ENCODE measurements around the gene CD84.
"Not testable (repeated sequence)": the region's sequence is repeated elsewhere in the genome, so short reads cannot be mapped to it uniquely, and the experiment has no call there.

CD84 gene

DNA sequence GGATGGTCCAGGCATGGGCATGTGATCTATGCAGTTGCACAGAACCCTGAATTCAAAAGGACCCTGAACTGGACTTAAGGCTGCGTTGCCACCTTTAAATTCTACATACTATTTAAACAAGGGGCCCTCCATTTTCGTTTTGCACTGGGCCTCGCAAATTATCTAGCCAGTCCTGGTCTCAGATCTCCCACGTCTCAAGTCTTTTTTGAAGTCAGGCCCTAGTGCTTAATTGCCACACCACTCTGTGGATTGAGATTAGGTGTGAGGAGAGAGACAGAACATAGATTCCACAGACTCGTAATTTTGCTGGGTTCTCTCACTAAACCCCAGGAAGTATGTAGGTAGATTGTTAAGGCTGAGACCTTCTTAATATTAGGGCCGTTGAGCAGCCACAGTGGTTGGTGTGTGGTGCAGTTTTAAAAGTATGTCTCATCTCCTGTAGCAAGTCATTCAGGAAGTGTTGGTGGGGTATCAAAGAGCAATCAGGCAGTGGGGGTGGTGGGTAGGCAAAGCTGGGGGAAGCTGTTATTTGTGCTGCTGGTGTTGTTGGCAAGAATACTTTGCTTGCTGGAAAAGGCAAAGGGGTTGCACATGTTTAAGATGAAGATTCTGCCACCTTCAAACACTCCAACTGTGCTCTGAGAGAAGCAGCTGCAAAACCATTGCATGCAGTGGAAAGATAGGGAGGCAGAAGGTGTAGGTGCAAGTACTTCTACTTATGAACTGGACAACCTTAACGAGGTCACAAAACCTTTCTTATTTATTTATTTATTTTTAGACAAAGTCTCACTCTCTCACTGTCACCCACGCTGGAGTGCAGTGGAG is 11.2 kb downstream of the CD84 start:
- DNase-seq = no peak

- DNase-seq = no peak
Measured at GRCh38 chr1:160567341-160567740, 12.0 kb downstream of the CD84 start.

DNA sequence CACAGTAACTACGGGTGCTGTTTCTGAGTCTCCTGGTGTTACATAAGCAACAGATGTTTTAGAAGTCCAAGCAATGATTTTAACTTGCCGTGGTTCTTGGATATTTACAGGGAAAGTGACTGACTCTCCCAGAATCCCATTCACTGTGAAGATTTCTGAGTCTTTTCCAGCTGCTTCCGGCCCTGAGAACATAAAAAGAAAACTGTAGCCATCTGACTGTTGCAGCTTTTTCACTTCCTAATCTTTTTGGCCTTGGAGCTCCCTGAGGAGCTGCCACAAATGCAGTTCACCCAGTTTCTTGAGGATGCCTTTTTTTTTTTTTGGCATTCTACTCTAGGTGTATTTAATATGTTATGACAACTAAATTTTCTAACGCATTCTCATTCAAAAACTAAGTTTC is 13.7 kb downstream of the CD84 start:
- no peak for DNase-seq

DNA sequence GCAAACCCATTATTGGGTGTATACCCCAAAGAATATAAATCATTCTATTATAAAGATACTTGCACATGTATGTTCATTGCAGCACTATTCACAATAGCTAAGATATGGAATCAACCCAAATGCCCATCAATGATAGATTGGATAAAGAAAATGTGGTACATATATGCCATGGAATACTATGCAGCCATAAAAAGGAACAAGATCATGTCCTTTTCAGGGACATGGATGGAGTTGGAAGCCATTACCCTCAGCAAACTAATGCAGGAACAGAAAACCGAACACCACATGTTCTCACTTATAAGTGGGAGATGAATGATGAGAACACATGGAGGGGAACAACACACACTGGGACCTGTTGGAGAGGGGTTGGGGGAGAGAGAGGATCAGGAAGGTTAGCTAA is 16.1 kb downstream of the CD84 start:
- not testable (repeated sequence) for DNase-seq

DNA sequence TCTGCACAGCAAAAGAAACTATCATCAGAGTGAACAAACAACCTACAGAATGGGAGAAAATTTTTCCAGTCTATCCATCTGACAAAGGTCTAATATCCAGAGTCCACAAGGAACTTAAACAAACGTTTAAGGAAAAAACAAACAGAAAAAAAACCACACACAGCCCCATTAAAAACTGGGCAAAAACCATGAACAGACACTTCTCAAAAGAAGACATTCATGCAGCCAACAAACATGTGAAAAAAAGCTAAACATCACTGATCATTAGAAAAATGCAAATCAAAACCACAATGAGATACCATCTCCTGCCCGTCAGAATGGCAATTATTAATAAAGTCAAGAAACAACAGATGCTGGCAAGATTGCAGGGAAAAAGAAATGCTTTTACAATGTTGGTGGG is 16.6 kb downstream of the CD84 start:
- not testable (repeated sequence) for DNase-seq

GRCh38 chr1:160560806-160561205 is 18.5 kb downstream of the CD84 start:
- no peak for DNase-seq

DNA sequence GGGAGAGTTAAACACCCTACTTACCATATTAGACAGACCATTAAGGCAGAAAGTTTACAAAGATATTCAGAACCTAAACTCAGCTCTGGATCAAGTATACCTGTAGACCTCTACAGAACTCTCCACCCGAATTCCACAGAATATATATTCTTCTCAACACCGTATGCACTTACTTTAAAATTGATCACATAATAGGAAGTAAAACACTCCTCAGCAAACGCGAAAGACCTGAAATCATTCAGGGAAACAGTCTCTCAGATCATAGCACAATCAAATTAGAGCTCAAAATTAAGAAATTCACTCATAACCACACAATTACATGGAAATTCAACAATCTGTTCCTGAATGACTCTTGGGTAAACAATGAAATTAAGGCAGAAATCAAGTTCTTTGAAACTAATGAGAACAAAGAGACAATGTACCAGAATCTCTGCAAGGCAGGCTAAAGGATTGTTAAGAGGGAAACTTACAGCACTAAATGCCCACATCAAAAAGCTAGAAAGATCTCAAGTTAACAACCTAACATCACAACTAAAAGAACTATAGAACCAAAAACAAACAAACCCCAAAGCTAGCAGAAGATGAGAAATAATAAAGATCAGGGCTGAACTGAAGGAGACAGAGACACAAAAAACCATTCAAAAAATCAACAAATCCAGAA is 19.1 kb downstream of the CD84 start:
- DNase-seq = no peak

DNA sequence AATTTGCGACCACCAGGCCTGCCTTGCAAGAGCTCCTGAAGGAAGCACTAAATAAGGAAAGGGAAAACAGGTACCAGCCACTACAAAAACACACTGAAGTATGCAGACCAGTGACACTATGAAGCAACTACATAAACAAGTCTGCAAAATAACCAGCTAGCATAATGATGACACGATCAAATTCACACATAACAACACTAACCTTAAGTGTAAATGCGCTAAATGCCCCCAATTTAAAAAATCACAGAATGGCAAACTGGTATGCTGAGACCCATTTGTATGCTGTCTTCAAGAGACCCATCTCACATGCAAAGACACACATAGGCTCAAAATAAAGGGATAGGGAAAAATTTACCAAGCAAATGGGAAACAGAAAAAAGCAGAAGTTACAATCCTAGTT is 19.9 kb downstream of the CD84 start:
- DNase-seq = not testable (repeated sequence)

DNA sequence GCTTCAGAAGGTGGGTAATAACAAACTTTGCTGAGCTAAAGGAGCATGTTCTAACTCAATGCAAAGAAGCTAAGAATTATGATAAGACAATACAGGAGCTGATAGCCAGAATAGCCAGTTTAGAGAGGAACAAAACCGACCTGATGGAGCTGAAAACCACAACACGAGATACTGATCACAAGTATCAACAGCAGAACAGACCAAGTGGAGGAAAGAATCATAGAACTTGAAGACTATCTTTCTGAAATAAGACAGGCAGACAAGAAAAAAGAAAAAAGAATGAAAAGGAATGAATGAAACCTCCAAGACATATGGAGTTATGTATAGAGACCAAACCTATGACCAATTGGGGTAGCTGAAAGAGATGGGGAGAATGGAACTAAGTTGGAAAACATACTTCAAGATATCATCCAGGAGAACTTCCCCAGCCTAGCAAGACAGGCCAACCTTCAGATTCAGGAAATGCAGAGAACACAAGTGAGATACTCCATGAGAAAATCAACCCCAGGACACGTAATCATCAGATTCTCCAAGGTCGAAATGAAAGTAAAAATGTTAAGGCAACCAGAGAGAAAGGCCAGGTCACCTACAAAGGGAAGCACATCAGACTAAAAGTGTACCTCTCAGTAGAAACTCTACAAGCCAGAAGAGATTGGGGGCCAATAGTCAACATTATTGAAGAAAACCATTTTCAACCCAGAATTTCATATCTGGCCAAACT is 20.5 kb downstream of the CD84 start:
- DNase-seq = no peak

DNA sequence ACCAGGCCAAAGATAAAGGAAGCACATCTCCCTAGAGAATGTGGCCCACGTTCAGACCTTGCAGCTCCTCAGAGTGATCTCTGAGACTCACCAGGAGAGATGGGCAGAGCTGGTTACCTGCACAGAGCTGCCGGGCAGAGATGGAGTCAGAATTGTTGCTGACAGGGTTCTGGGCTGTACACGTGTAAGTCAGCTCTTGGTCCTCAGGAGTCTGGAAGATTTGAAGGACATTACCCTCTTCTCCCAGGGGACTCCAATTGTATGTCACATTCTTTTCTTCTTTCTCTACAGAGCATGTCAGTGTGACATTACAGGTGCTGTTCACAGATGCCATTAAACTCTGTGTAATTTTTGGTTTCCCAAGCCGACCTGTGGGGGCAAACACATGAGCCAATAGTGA is 25.5 kb downstream of the CD84 start:
- no peak for DNase-seq

DNA sequence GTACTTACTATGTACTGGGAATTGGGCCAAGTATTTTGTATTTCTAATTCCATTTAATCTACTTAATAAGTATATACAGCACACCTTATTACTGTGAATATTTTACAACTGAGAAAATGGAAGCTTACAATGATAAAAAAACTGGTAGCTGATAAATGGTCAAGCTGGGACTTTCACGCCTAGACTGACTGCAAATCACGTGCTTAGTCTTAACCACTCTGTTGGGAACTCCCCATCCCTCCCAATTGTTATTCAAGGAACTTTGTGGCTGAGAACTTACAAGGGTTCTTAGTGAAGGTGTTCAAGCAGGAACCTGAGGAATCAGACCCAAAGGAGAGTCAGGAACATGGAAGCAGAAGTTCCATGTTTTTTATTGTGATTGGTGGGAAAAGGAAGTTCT is 26.9 kb downstream of the CD84 start:
- DNase-seq = no peak

DNA sequence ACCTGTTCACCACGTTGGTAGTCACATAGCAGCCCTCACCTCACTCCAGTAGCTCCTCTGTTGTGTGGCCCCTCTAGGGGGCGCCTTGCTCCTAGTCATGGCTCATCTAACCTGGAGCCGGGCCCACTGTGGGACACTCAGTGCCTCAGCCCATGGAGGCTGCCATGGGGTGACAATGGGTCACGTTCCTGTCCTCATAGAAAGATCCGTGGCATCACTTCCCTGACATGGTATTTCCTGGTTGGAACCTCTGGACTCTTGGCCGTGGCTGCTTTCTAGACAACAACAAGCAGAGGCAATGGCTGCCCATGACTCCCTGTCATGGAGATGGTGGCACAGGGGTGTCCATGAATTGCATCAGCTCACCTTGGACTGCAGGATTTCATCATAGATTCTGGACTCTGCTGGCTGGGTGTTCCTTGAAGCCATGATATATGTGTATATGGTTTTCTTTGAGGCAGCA is 28.7 kb downstream of the CD84 start:
- DNase-seq = no peak

- no peak for DNase-seq
Measured at GRCh38 chr1:160549665-160550006, 29.7 kb downstream of the CD84 start.

GRCh38 chr1:160548960-160549664 is 30.2 kb downstream of the CD84 start:
- DNase-seq = no peak

- no peak for DNase-seq
Measured at GRCh38 chr1:160548183-160548582, 31.1 kb downstream of the CD84 start.

- DNase-seq = no peak
Measured at GRCh38 chr1:160547422-160547821, 31.9 kb downstream of the CD84 start.

GRCh38 chr1:160546942-160547341 is 32.4 kb downstream of the CD84 start:
- no peak for DNase-seq

DNA sequence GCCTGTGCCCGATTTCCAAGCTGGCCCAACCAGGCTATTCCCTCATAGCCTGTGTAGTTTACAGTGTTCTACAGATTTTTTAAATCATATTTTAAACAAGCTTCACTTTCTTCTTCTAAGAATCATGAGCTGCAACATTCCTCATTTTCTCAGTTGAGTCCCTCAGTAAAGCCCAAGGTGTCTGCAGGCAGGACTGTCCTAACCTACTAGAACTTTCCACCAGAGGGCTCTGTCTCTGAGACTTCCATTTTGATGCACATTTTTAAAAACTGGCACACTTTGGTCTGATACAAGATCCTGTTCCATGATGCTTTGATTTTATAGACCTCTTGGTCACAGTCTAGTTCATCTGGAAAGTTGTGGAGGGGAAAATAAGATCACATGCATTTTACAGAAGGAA is 34.6 kb downstream of the CD84 start:
- no peak for DNase-seq

- peak; percentile 7 for DNase-seq
Measured at GRCh38 chr1:160542303-160542945, 36.9 kb downstream of the CD84 start.

DNA sequence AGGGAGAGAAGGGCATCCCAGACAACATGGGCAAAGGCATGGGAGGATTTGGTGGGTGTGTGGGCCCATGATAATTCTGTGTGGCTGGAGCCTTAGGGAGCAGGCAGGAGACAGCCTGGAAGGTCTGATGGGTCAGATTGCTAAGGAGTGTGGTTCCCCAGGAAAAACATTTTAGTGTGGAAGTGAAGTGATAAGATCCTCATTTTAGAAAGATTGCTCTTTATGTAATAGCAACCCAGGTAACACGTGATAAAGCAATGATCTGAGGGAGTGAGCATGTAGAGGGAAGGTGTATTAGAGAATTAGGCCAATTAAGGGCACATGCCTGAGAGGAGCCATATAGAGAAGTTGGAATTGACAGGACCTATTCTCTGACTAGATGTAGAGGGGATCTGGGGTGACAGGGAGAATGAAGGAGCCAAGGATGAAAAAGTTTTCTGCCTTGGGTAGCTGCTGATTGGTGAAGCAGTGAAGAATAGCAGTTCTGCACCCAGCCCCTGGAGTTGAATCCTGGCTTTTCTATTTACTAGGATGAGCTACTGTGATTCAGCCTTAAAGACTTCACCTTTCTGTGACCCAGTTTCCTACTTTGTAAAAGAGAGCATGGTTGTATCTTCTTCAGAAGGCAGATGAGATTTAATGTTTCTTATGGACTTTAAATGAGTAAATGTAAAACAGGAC is 37.5 kb downstream of the CD84 start:
- DNase-seq = no peak

DNA sequence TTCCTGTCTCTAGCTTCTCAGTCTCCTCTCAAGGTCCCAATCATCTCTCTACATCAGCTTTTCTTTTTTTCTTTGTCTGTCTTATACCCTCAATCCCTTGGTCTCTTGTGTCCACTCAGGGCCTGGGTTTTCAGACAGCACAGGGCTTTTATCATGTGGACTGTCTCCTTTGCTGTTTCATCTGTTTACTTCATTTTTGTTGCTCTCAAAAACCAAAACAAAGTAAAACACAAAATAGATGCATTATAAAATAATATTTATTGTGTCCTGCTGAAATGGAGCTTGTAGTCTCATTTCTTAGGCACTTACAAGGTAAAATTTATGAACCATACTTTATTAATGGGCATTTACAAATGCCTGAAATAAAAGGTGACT is 38.5 kb downstream of the CD84 start:
- no peak for DNase-seq

All from fibroblast of skin of right biceps (primary cell).